GM06990 (cell line): ENCODE results near the gene SLC46A2.

Experiments used
- DNase-seq: peaks from one replicate; pipeline ENCODE4 v3.0.0-alpha.2; 2011; ENCODE audit not compliant: insufficient read length; ENCODE audit errors: extremely low read depth
- H3K27me3 ChIP-seq: replicated peaks from 2 replicates; pipeline ENCODE4 v1.6.0; 2011; ENCODE audit warnings: low read length; ENCODE audit not compliant: control insufficient read depth, insufficient read depth
- H3K36me3 ChIP-seq: 2 replicates; pipeline ENCODE4 v1.5.1; 2011; ENCODE audit warnings: low read length; ENCODE audit not compliant: control insufficient read depth, insufficient read depth
- H3K4me3 ChIP-seq: replicated peaks from 2 replicates; pipeline ENCODE4 v1.5.1; 2011; ENCODE audit warnings: low read depth, mild to moderate bottlenecking, control low read depth, low read length
- CTCF ChIP-seq: IDR thresholded peaks from 2 replicates; pipeline ENCODE4 v1.5.1; 2011; ENCODE audit warnings: low read length, control low read depth, mild to moderate bottlenecking, inconsistent platforms; ENCODE audit not compliant: insufficient read depth, poor library complexity, severe bottlenecking

SLC46A2 gene

GRCh38 chr9:112858005-112858404 is 32.7 kb downstream of the SLC46A2 start:
- no peaks in the 10 kb centered on the region; the same call in 1 of the 2 replicates for H3K36me3 ChIP-seq
- no peaks in the 10 kb centered on the region for H3K27me3 ChIP-seq
- no peak for DNase-seq
- H3K4me3 ChIP-seq = no peak overlapping the region
- TF ChIP-seq CTCF = no peak

- no peak for DNase-seq
- H3K36me3 ChIP-seq = no peaks in the 10 kb centered on the region; the same call in 1 of the 2 replicates
- H3K4me3 ChIP-seq = no peak overlapping the region
- H3K27me3 ChIP-seq = no peaks in the 10 kb centered on the region
- TF ChIP-seq CTCF = no peak
Observed at GRCh38 chr9:112856843-112857242, 33.8 kb downstream of the SLC46A2 start.

- no peak overlapping the region for H3K4me3 ChIP-seq
- no peak for TF ChIP-seq CTCF
- DNase-seq = no peak
- no peaks in the 10 kb centered on the region for H3K27me3 ChIP-seq
- H3K36me3 ChIP-seq = no peaks in the 10 kb centered on the region; the same call in 1 of the 2 replicates
Observed at GRCh38 chr9:112856200-112856599, 34.5 kb downstream of the SLC46A2 start.

- TF ChIP-seq CTCF = no peak
- no peaks in the 10 kb centered on the region for H3K27me3 ChIP-seq
- no peak overlapping the region for H3K4me3 ChIP-seq
- H3K36me3 ChIP-seq = no peaks in the 10 kb centered on the region; the same call in 1 of the 2 replicates
- DNase-seq = no peak
Observed at GRCh38 chr9:112854657-112855056, 36.0 kb downstream of the SLC46A2 start.

GRCh38 chr9:112853882-112854585 is 36.6 kb downstream of the SLC46A2 start:
- H3K4me3 ChIP-seq = no peak overlapping the region
- H3K36me3 ChIP-seq = no peaks in the 10 kb centered on the region; the same call in 1 of the 2 replicates
- no peak for DNase-seq
- TF ChIP-seq CTCF = no peak
- no peaks in the 10 kb centered on the region for H3K27me3 ChIP-seq
